Stimulated activated CD4-positive, alpha-beta T cell treated with anti-CD3 and anti-CD28 coated beads, Interleukin-4, amount 100 ng/mL, for 24 hours (primary cell): ENCODE measurements around the gene CCDC12.
A peak's percentile ranks its signal among the peaks of the same experiment; 100 is the strongest.

Source experiments
- DNase-seq: peaks from one replicate; pipeline ENCODE4 v3.0.0-alpha.2; 2020

CCDC12 gene

GRCh38 chr3:46953234-46954010 is 23.1 kb downstream of the CCDC12 start:
- no peak for DNase-seq

GRCh38 chr3:46952813-46953212 is 23.7 kb downstream of the CCDC12 start:
- DNase-seq: no peak

- no peak for DNase-seq
Measured at GRCh38 chr3:46950650-46951241, 25.8 kb downstream of the CCDC12 start.

GRCh38 chr3:46950177-46950576 is 26.4 kb downstream of the CCDC12 start:
- DNase-seq: no peak

- DNase-seq: peak; percentile 13
Measured at GRCh38 chr3:46948830-46949671, 27.5 kb downstream of the CCDC12 start.

GRCh38 chr3:46947981-46948791 is 28.4 kb downstream of the CCDC12 start:
- peak; percentile 69 for DNase-seq

GRCh38 chr3:46947546-46947901 is 29.0 kb downstream of the CCDC12 start:
- no peak for DNase-seq

- peak; percentile 61 for DNase-seq
Measured at GRCh38 chr3:46946856-46947545, 29.5 kb downstream of the CCDC12 start.

- DNase-seq: no peak
Measured at GRCh38 chr3:46946416-46946815, 30.1 kb downstream of the CCDC12 start.

- DNase-seq: no peak
Measured at GRCh38 chr3:46944191-46944590, 32.4 kb downstream of the CCDC12 start.

- no peak for DNase-seq
Measured at GRCh38 chr3:46943237-46944187, 33.0 kb downstream of the CCDC12 start.

GRCh38 chr3:46942481-46943236 is 33.9 kb downstream of the CCDC12 start:
- DNase-seq: no peak

- DNase-seq: no peak
Measured at GRCh38 chr3:46942076-46942475, 34.5 kb downstream of the CCDC12 start.

- DNase-seq: no peak
Measured at GRCh38 chr3:46939578-46940445, 36.7 kb downstream of the CCDC12 start.

- DNase-seq: no peak
Measured at GRCh38 chr3:46938118-46938517, 38.4 kb downstream of the CCDC12 start.

- DNase-seq: no peak
Measured at GRCh38 chr3:46936733-46937250, 39.8 kb downstream of the CCDC12 start.

GRCh38 chr3:46935989-46936558 is 40.5 kb downstream of the CCDC12 start:
- no peak for DNase-seq

GRCh38 chr3:46935168-46935858 is 41.2 kb downstream of the CCDC12 start:
- no peak for DNase-seq
